GM06990 (cell line): ENCODE measurements around the gene CDH12.

Experiments used
- DNase-seq: peaks from one replicate; pipeline ENCODE4 v3.0.0-alpha.2; 2011; ENCODE audit not compliant: insufficient read length; ENCODE audit errors: extremely low read depth
- H3K27me3 ChIP-seq: replicated peaks from 2 replicates; pipeline ENCODE4 v1.6.0; 2011; ENCODE audit warnings: low read length; ENCODE audit not compliant: control insufficient read depth, insufficient read depth
- H3K36me3 ChIP-seq: 2 replicates; pipeline ENCODE4 v1.5.1; 2011; ENCODE audit warnings: low read length; ENCODE audit not compliant: control insufficient read depth, insufficient read depth
- H3K4me3 ChIP-seq: replicated peaks from 2 replicates; pipeline ENCODE4 v1.5.1; 2011; ENCODE audit warnings: low read depth, mild to moderate bottlenecking, control low read depth, low read length
- CTCF ChIP-seq: IDR thresholded peaks from 2 replicates; pipeline ENCODE4 v1.5.1; 2011; ENCODE audit warnings: low read length, control low read depth, mild to moderate bottlenecking, inconsistent platforms; ENCODE audit not compliant: insufficient read depth, poor library complexity, severe bottlenecking

CDH12 gene

GRCh38 chr5:21802869-21803490 is 1050.2 kb downstream of the CDH12 start:
- no peak for DNase-seq
- no peak overlapping the region for H3K4me3 ChIP-seq
- peak; percentile 38 for TF ChIP-seq CTCF
- H3K27me3 ChIP-seq, result no peaks in the 10 kb centered on the region
- no peaks in the 10 kb centered on the region for H3K36me3 ChIP-seq

GRCh38 chr5:21802100-21802499 is 1051.0 kb downstream of the CDH12 start:
- Histone ChIP-seq H3K27me3 (no peaks in the 10 kb centered on the region), H3K4me3 (no peak overlapping the region), H3K36me3 (no peaks in the 10 kb centered on the region)
- no peak for TF ChIP-seq CTCF
- DNase-seq, result no peak

- no peak for TF ChIP-seq CTCF
- Histone ChIP-seq H3K36me3 (no peaks in the 10 kb centered on the region), H3K27me3 (no peaks in the 10 kb centered on the region), H3K4me3 (no peak overlapping the region)
- DNase-seq, result no peak
Observed at GRCh38 chr5:21792748-21793147, 1060.4 kb downstream of the CDH12 start.

- DNase-seq, result no peak
- H3K27me3 ChIP-seq, result no peaks in the 10 kb centered on the region
- no peak for TF ChIP-seq CTCF
- H3K4me3 ChIP-seq, result no peak overlapping the region
- H3K36me3 ChIP-seq, result no peaks in the 10 kb centered on the region
Observed at GRCh38 chr5:21791304-21791703, 1061.8 kb downstream of the CDH12 start.

- DNase-seq, result no peak
- no peaks in the 10 kb centered on the region for H3K36me3 ChIP-seq
- no peak for TF ChIP-seq CTCF
- H3K27me3 ChIP-seq, result no peaks in the 10 kb centered on the region
- no peak overlapping the region for H3K4me3 ChIP-seq
Observed at GRCh38 chr5:21784487-21784886, 1068.7 kb downstream of the CDH12 start.
